Measurements from ENCODE around the gene POSTN. TPM values are rescaled to one million over a fixed set of nuclear protein-coding genes. Genes with fewer than 3 reads are reported as not detected.

Gene POSTN
- total and polyA plus RNA-seq, 2 of the 8 experiments (the other 6 are each of a cell fraction or from before 2014, with no cell fraction given), result 0.30 to 0.74 TPM

DNA sequence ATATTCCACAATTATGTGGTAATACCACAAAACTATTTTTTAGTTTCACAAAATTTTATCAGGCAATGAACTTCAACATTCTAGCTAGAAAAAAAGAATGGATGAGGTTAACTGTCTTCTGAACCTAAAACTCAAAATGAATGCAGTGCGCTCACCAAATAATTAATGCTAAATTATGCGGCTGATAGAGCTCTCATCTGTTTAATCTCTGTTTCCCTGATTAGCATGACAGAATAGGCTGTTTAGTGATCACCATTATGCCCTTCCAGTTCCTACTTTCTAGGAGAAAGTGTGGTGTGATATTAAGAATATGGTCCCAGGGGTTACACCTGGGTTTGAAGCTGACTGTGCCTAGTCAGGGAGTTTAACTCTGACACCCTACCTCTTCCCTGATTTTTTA is 42.8 kb upstream of the POSTN start (continued):
- TF ChIP-seq CTCF (IDR thresholded peaks at IDR 0.05; ENCODE audit: control extremely low read depth in 1 of 3, insufficient read depth in 1 of 3, low read depth in 1 of 3, low read length in 3 of 3) (no peak), GABPA (IDR thresholded peaks at IDR 0.05; ENCODE audit: borderline replicate concordance, insufficient read depth, low read length) (no peak), CHD2 (IDR thresholded peaks at IDR 0.05; ENCODE audit: low read length) (no peak), SP1 (IDR thresholded peaks at IDR 0.05; ENCODE audit: low read depth, low read length) (no peak), KDM1A (IDR thresholded peaks at IDR 0.05; ENCODE audit: borderline replicate concordance, low read length) (no peak)

Measured in H1 (cell line).